ENCODE measurements around the gene JMJD4.

The JMJD4 gene

DNA sequence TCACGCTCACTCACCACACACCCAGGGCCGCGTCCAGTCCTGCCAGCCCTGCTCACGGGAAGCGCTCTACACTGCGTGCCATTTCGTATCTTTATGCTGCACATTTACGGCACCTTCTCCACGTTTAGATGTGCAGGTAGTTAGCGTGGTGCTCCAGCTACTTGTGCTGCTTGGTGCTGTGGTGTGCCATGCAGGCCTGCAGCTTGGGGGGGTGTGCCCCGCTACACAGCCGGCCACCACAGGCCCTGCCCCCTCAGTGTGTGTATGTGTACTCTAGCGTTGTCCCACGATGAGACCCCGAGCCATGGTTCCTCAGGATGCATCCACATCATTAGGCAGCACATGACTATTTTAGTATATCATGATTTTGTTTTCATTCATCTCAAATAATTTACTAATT is 38.5 kb upstream of the JMJD4 start:
- Mint-ChIP-seq H3K27me3 (no peaks in the 10 kb centered on the region), H3K27ac (no peak overlapping the region), H3K4me1 (no peaks in the 10 kb centered on the region), H3K36me3 (peaks cover 28 to 57% of the 10 kb centered on the region in 2 donors), H3K4me3 (no peak overlapping the region), H3K9me3 (no peaks in the 10 kb centered on the region)
- ATAC-seq (replicated peaks) (no peak), DNase-seq (no peak)

DNA sequence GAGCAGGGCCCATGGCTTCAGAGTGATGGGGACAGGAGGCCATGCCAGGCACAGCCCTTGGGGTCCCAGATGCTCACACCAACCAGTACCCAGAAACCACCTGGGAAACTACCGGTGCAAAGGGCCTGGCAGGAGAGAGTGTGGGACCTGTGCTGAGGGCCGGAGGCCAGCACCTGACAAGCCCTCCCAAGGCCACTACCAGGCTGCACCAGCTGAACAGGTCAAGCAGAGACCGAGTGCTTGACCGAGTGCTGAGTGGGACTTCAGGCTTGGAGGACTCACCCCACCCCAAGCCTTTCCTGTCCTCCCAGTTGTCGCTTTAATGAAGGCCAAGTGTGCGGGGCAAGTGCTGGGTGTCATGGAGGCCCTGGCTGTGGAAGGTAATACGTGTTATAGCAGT is 36.7 kb upstream of the JMJD4 start:
- no peaks in the 10 kb centered on the region for H3K9me3 Mint-ChIP-seq

DNA sequence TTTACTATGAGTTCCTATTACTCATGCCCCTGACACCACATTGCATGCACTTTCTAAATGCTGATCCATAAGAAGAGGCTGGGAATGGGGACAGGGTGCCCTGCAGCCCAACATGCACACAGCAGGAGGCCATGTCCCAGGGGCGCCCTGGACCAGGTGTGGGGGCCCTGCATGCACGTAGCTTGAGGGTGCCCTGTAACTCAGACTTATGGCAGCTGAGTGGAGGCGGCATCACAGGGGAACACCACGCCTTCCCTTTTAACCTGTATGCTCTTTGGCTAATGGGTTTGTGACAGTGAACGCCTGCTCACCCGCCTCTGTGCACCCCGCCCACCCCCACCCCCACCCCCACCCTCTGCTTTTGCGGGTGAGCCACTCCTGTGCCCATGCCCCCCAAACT is 36.2 kb upstream of the JMJD4 start:
- no peaks in the 10 kb centered on the region for H3K9me3 Mint-ChIP-seq
- H3K36me3 Mint-ChIP-seq: peaks cover 40 to 64% of the 10 kb centered on the region in 2 donors
- DNase-seq (no peak), ATAC-seq (replicated peaks) (no peak)
- H3K4me1 Mint-ChIP-seq: peaks cover 3% of the 10 kb centered on the region in 2 donors
- no peak overlapping the region for H3K27ac Mint-ChIP-seq
- H3K4me3 Mint-ChIP-seq: no peak overlapping the region
- no peaks in the 10 kb centered on the region for H3K27me3 Mint-ChIP-seq

More for the DNA sequence above, 36.7 kb upstream of the JMJD4 start:
- ATAC-seq (replicated peaks) (no peak), DNase-seq (no peak)
- H3K27me3 Mint-ChIP-seq: no peaks in the 10 kb centered on the region
- H3K4me1 Mint-ChIP-seq: peaks cover 0 to 3% of the 10 kb centered on the region in 2 donors
- H3K27ac Mint-ChIP-seq: no peak overlapping the region
- no peak overlapping the region for H3K4me3 Mint-ChIP-seq
- peaks cover 42 to 64% of the 10 kb centered on the region in 2 donors for H3K36me3 Mint-ChIP-seq

DNA sequence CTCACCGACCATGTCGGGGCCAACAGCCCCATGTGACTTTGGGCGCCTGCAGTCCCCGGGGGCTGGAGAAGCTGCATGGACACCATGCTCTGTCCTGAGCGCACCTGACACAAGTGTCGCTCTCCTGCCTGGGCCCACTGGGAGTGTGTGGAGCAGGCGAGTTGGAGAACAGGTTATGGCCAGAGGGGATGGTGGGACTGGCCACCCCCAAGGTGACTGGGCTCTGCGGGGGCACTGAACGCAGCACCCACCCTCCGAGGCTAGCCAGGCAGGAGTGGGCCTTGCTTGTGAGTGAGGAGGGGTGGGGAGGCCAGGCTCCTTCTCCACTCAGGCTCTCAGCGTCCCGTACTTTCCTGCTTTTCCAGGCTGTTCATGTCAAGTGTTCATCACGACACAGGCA is 35.7 kb upstream of the JMJD4 start:
- peaks cover 39 to 64% of the 10 kb centered on the region in 2 donors for H3K36me3 Mint-ChIP-seq
- no peaks in the 10 kb centered on the region for H3K9me3 Mint-ChIP-seq
- H3K4me3 Mint-ChIP-seq: no peak overlapping the region
- no peaks in the 10 kb centered on the region for H3K27me3 Mint-ChIP-seq
- H3K4me1 Mint-ChIP-seq: peaks cover 6 to 8% of the 10 kb centered on the region in 2 donors
- ATAC-seq (replicated peaks): no peak
- no peak overlapping the region for H3K27ac Mint-ChIP-seq
- no peak for DNase-seq

DNA sequence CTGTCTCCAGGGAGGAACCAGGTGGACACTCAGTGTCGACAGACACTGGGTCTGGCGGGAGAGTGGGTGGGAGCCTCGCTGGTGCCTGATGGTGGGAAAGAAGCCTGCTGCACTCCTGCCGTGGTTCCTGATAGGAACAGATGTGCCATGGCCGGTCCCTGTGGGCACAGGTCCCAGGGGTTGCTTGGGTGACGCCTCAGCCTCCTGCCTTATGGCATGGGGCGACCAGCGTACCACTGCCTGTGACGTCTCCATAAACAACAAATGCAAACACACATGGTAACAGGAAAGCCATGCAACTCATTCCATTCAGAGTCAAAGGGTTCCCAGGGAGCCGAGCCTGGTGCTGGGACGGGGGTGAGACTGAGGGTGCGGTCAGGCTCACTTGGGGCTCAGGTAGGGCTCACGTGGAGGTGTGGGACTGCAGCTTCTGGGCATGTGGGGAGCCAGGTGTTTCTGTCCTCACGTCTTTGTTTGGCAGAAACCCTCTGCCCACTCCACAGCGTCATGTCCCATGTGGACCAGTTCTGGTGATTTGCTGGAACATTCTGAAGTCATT is 34.9 kb upstream of the JMJD4 start:
- peaks cover 39 to 66% of the 10 kb centered on the region in 2 donors for H3K36me3 Mint-ChIP-seq
- no peak overlapping the region for H3K27ac Mint-ChIP-seq
- H3K27me3 Mint-ChIP-seq: no peaks in the 10 kb centered on the region
- no peak for DNase-seq
- no peak for ATAC-seq (replicated peaks)
- no peak overlapping the region for H3K4me3 Mint-ChIP-seq
- peaks cover 6 to 11% of the 10 kb centered on the region in 2 donors for H3K4me1 Mint-ChIP-seq
- no peaks in the 10 kb centered on the region for H3K9me3 Mint-ChIP-seq

DNA sequence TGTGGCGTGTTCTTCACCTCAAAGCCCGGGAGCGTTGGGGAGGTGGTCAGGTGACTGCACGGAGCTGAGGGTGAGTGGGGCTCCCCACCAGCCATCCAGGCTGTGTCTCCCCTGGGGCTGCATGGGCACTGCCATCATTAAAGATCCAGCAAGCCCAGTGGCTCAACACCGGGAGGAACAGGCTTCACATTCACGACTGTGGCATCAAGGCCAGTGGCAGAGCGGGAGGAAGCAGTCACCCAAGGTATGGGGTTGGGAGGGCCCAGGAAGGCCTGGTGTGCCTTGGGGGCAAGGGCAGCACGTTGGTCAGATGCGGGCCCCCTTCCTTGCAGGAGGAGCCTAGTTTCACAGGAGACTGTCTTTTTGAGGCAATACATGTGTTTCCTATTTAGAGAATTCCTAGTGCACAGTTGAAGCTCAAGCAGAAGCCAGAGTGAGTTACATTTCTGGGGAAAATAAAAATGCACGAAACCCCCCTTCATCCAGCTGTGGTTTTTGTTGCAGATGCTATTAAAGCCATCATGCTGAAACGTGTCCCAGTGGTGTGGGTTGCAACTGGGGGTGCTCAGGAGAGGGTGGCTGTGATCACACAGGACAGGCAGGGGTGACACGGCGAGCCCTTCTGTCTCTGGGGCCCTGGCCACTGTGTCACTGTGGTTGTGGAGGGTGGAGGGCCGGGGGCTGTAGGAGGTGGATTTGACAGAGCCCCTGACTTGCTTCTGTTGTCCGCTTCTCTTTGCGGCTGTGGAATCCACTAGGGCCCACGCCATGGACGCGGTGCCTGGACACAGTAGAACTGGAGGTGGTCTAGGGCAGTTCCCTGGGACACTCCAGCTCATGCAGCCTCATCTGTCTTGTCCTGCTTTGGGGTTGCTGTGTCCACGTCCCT is 34.2 kb upstream of the JMJD4 start:
- peak overlapping the region; percentile 59 for H3K27ac Mint-ChIP-seq
- DNase-seq (no peak), ATAC-seq (replicated peaks) (no peak)
- no peaks in the 10 kb centered on the region for H3K9me3 Mint-ChIP-seq
- peaks cover 6 to 11% of the 10 kb centered on the region in 2 donors for H3K4me1 Mint-ChIP-seq
- no peak overlapping the region for H3K4me3 Mint-ChIP-seq
- H3K36me3 Mint-ChIP-seq: peaks cover 37 to 64% of the 10 kb centered on the region in 2 donors
- no peaks in the 10 kb centered on the region for H3K27me3 Mint-ChIP-seq

DNA sequence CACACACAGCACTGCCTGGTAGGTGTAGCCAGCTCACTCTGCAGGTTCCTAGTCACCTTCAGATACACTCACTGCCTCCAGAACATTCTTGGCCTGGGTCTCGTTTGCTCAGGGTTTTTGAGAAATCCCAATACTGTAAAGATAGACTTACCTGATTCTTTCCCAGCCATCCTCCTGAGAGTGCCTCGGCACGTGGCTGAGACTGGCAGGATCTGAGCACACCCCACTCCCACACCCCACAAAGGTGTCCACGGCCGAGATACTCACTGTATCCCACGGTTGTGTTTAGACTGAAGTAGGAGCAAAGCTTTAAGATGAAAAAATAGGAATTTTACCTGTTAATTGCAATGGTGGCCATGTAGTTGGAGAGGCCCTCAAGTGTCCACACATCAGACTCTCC is 33.5 kb upstream of the JMJD4 start:
- H3K9me3 Mint-ChIP-seq: no peaks in the 10 kb centered on the region
- DNase-seq: no peak
- peak overlapping the region; percentile 37 for H3K27ac Mint-ChIP-seq
- H3K4me1 Mint-ChIP-seq: peaks cover 6 to 11% of the 10 kb centered on the region in 2 donors
- H3K27me3 Mint-ChIP-seq: no peaks in the 10 kb centered on the region
- H3K36me3 Mint-ChIP-seq: peaks cover 37 to 63% of the 10 kb centered on the region in 2 donors
- no peak overlapping the region for H3K4me3 Mint-ChIP-seq
- no peak for ATAC-seq (replicated peaks)

DNA sequence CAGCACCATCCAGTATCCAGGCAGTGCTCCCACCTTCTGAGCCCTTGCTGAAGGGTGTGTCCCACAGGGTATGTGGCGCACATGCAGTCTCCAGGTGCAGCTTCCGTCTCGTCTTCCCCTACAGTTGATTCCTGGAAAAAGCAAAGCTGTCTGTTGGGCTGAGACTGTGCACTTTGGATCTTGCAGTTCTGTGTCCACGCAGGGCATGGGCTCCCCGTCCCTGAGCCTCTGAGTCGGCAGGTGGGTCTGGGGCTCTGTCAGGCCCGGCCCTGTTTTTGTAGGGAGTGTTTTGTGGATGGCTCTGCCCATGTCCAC is 33.0 kb upstream of the JMJD4 start:
- Mint-ChIP-seq H3K9me3 (no peaks in the 10 kb centered on the region), H3K4me1 (peaks cover 6 to 11% of the 10 kb centered on the region in 2 donors), H3K36me3 (peaks cover 38 to 61% of the 10 kb centered on the region in 2 donors), H3K27ac (no peak overlapping the region), H3K27me3 (no peaks in the 10 kb centered on the region), H3K4me3 (no peak overlapping the region)
- ATAC-seq (replicated peaks) (no peak), DNase-seq (no peak)

DNA sequence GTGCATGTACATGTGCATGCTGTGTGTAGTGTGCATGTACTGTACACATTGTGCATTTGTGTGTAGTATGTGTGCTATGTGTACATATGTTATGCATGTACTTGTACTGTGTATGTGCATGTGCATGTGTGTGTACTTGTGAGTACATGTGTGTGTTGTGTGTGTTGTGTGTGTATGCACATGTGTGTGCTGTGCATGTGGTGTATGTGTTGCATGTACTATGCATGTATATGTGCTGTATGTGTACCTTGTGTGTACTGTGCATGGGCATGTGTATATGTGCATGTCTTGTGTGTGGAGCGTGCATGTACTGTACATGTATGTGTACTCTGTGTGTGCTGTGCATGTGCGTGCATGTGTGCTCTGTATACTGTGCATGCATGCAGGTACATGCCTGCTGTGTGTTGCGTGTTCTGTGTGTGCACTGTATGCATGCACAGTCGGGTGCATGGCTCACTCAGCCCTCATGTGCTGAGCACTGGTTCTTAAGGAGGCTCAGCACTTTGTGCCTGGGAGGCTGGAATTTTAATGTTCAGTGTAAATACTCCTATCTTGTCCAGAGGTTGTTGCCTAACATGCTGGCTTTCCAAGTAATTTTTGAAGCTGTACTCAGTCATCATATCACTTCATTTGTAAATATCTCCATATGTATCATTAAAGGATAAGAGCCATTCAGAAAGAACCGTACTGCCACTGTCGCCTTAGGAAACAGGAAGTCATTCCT is 32.5 kb upstream of the JMJD4 start:
- H3K4me1 Mint-ChIP-seq: peaks cover 7 to 17% of the 10 kb centered on the region in 2 donors

DNA sequence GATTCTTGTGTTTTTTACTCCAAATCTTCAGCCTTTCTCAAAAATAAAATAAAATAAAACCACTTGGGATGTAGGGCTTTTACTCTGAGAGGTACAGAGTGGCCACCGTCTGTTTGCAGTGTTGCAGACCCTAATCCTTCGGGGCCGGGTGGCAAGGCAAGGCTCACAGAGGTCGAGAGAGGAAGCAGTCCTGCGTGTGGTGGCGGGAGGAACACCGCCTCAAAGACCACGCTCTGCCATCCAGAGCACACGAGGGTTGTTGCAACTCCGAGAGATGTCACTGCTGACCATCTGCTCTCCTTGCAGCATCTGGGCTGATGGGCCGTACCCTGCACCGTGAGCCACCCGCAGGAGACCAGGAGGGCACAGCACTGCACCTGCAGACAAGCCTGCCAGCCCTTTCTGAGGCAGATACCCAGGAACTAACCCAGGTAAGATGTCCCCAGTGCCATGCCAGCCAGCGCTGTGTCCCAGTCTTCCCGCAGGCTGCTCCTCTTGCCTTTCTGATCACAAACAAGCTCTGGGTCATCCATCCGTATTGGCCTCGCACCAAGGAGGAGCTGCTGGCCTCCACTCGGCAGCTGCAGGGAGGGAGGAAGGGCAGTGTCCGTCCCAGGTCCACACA is 31.7 kb upstream of the JMJD4 start:
- H3K27ac Mint-ChIP-seq: no peak overlapping the region
- peaks cover 36 to 61% of the 10 kb centered on the region in 2 donors for H3K36me3 Mint-ChIP-seq
- no peaks in the 10 kb centered on the region for H3K9me3 Mint-ChIP-seq
- H3K4me3 Mint-ChIP-seq: no peak overlapping the region
- peaks cover 14 to 25% of the 10 kb centered on the region in 2 donors for H3K4me1 Mint-ChIP-seq
- no peaks in the 10 kb centered on the region for H3K27me3 Mint-ChIP-seq
- DNase-seq: no peak
- no peak for ATAC-seq (replicated peaks)

More for the DNA sequence above, 32.5 kb upstream of the JMJD4 start:
- Mint-ChIP-seq H3K9me3 (no peaks in the 10 kb centered on the region), H3K27me3 (no peaks in the 10 kb centered on the region), H3K36me3 (peaks cover 38 to 59% of the 10 kb centered on the region in 2 donors), H3K27ac (no peak overlapping the region), H3K4me3 (no peak overlapping the region)
- DNase-seq (no peak), ATAC-seq (replicated peaks) (no peak)

DNA sequence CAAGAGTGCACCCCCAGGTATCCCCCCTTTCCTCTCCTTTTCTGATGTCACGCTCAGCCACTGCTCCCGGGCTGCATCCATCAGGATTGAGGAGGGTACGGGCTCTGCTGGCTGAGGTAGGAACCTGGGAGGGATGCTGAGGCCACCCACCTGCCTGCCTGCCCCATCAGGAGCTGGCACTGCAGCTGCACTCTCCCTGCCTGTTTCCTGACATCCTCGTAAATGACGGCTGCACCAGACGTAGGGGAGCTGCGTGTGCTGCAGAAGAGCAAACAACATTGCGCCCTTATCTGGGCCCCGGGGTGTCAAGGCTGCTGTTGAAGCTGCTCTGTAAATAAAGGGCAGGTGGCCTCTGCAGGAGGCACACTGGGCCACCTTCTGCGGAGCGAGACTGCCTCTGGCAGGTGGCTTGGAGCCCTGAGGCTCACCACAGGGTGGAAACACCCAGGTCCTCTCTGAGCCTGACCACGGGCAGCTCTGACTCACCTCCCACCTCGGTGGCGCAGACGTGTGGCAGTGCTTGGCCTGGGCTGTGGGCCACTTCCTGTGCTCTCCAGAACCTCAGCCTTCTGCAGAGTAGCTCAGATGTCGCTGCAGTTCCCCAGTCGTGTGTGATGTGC is 31.0 kb upstream of the JMJD4 start:
- ATAC-seq (replicated peaks) (peak; percentile 70 to 71), DNase-seq (no peak)
- peak overlapping the region; percentile 42 for H3K27ac Mint-ChIP-seq
- H3K36me3 Mint-ChIP-seq: peaks cover 42 to 66% of the 10 kb centered on the region in 2 donors
- peaks cover 19 to 31% of the 10 kb centered on the region in 2 donors for H3K4me1 Mint-ChIP-seq
- H3K9me3 Mint-ChIP-seq: no peaks in the 10 kb centered on the region
- no peaks in the 10 kb centered on the region for H3K27me3 Mint-ChIP-seq
- H3K4me3 Mint-ChIP-seq: no peak overlapping the region

DNA sequence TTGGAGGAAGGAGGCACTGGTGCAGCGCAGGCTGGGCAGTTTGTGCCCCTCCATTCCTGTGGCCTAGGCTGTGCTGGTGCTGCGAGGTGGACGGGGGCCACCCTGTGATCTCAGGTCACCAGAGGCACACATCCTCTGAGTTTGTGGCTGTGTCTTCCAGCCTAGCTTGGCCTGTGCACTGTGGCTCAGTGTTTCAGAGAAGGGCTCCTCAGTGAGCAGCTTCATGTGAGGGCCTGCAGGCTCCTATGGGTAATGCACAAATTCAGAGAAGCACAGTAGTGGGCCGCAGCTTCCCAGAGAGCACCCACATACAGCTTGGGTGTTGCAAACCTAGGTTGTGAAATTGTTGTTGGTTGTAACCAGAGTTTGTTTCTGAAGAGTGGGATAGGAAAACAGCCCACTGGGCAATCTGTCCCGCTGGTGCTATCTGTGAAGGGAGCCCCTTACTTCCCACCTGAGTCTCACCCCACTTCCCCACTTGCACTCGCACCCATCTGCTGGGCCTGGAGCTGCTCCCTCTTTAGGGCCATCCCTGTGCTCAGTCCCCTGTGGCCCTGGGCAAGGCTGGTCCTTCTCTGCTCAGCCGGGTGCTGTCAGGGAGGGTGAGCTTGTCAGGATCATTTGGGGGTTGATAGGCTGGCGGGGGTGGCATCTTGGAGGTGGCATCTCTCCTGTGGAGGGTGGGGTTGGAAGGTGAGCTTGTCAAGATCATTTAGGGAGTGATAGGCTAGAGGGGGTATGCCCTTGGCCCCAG is 30.3 kb upstream of the JMJD4 start:
- H3K27ac Mint-ChIP-seq: no peak overlapping the region
- H3K9me3 Mint-ChIP-seq: no peaks in the 10 kb centered on the region
- DNase-seq (no peak), ATAC-seq (replicated peaks) (no peak)
- H3K36me3 Mint-ChIP-seq: peaks cover 43 to 67% of the 10 kb centered on the region in 2 donors
- H3K4me1 Mint-ChIP-seq: peaks cover 22 to 37% of the 10 kb centered on the region in 2 donors
- H3K27me3 Mint-ChIP-seq: no peaks in the 10 kb centered on the region
- H3K4me3 Mint-ChIP-seq: no peak overlapping the region

DNA sequence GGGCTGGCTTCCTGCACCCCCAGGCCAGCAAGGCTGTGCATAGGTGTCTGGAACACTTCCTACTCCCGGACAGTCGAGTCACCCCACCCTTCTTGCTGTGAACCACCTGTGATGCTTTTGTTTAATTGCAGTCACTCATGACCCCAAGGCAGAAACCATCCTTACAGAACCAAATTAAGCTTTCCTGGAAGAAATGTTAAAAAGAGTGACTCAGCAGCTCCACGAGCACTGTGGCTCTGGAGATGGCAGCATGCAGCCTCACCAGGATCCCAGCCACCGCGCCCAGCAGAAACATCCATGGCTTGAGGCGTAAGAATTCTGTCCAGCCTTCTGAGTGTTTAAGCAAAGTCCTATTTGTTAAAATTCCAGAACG is 28.9 kb upstream of the JMJD4 start:
- DNase-seq: no peak
- Mint-ChIP-seq H3K4me1 (peaks cover 22 to 37% of the 10 kb centered on the region in 2 donors), H3K36me3 (peaks cover 45 to 73% of the 10 kb centered on the region in 2 donors), H3K27ac (no peak overlapping the region), H3K9me3 (no peaks in the 10 kb centered on the region), H3K27me3 (no peaks in the 10 kb centered on the region), H3K4me3 (no peak overlapping the region)
- ATAC-seq (replicated peaks): no peak

All from stimulated activated naive B cell treated with anti-CD40 and anti-IgM and Interleukin-4, amounts not matched to agents 10 μg/mL and 1 μg/mL and 100 μg/mL, for 72 hours (primary cell).